Activated effector memory CD4-positive, alpha-beta T cell treated with anti-CD3 and anti-CD28 coated beads, Interleukin-2, amount 50 U/mL, for 16 hours (primary cell): ENCODE measurements around the gene THBD.

Experiments
- DNase-seq: peaks from one replicate; pipeline ENCODE4 v3.0.0-alpha.2; 2020

The THBD gene

GRCh38 chr20:23061262-23061661 lies 11.8 kb upstream of the THBD start:
- DNase-seq = no peak

GRCh38 chr20:23060629-23061028 lies 11.2 kb upstream of the THBD start:
- no peak for DNase-seq

GRCh38 chr20:23059846-23060245 lies 10.4 kb upstream of the THBD start:
- DNase-seq = no peak

GRCh38 chr20:23059001-23059400 lies 9.5 kb upstream of the THBD start:
- no peak for DNase-seq

GRCh38 chr20:23058240-23058639 lies 8.8 kb upstream of the THBD start:
- DNase-seq = no peak

GRCh38 chr20:23052904-23053303 lies 3.4 kb upstream of the THBD start:
- DNase-seq = no peak

- DNase-seq = no peak
Measured at GRCh38 chr20:23050847-23051627, 1.6 kb upstream of the THBD start.

- no peak for DNase-seq
Measured at GRCh38 chr20:23050076-23050838, 785 bp upstream of the THBD start.

GRCh38 chr20:23048283-23049200 lies 930 bp downstream of the THBD start:
- no peak for DNase-seq

- no peak for DNase-seq
Measured at GRCh38 chr20:23047738-23048214, 1.7 kb downstream of the THBD start.

- DNase-seq = no peak
Measured at GRCh38 chr20:23047001-23047737, 2.3 kb downstream of the THBD start.

- DNase-seq = no peak
Measured at GRCh38 chr20:23046431-23046830, 3.0 kb downstream of the THBD start.

GRCh38 chr20:23043376-23043775 lies 6.1 kb downstream of the THBD start:
- no peak for DNase-seq

GRCh38 chr20:23042270-23042669 lies 7.2 kb downstream of the THBD start:
- DNase-seq = no peak

GRCh38 chr20:23039885-23040508 lies 9.5 kb downstream of the THBD start:
- DNase-seq = no peak

- DNase-seq = no peak
Measured at GRCh38 chr20:23039136-23039875, 10.2 kb downstream of the THBD start.

GRCh38 chr20:23037017-23037481 lies 12.4 kb downstream of the THBD start:
- no peak for DNase-seq

GRCh38 chr20:23036371-23036770 lies 13.1 kb downstream of the THBD start:
- no peak for DNase-seq

- no peak for DNase-seq
Measured at GRCh38 chr20:23035731-23036130, 13.7 kb downstream of the THBD start.

GRCh38 chr20:23034721-23035671 lies 14.5 kb downstream of the THBD start, which contains the start of gene SSTR4:
SSTR4 (plus strand) TSS chr20:23035312; CDS start chr20:23035484, 172 bp downstream.
- no peak for DNase-seq
